CD14-positive monocyte (primary cell): Measurements from ENCODE around the gene ZNF594. TPM values are rescaled to one million over a fixed set of nuclear protein-coding genes. Genes with fewer than 3 reads are reported as not detected.
A peak's percentile ranks its signal among the peaks of the same experiment; 100 is the strongest.

Source experiments
- DNase-seq, 3 donors: peaks; one replicate each; pipeline ENCODE4 v3.0.0-alpha.2; 2011 to 2022
- H2AFZ ChIP-seq: 2 replicates; pipeline ENCODE4 v1.6.0; 2012; ENCODE audit warnings: mild to moderate bottlenecking, low read depth, low read length, inconsistent platforms; ENCODE audit not compliant: insufficient read depth, poor library complexity, severe bottlenecking
- H3K27ac ChIP-seq, 2 donors: 1 replicate in 1 of 2; 2 replicates in 1 of 2; pipeline ENCODE4 v1.5.1; 2012 to 2013; ENCODE audit warnings: low read length in 2 of 2, control low read depth in 1 of 2, inconsistent platforms in 1 of 2, low read depth in 1 of 2, mild to moderate bottlenecking in 1 of 2
- H3K27me3 ChIP-seq, 2 donors: one replicate each; pipeline versions ENCODE4 v1.6.0 to v1.6.1; 2011 to 2013; ENCODE audit warnings: low read length in 2 of 2; ENCODE audit not compliant: control insufficient read depth in 2 of 2, insufficient read depth in 2 of 2
- H3K36me3 ChIP-seq, 2 donors: replicated peaks in 1 of 2; 1 replicate in 1 of 2; 2 replicates in 1 of 2; pipeline versions ENCODE4 v1.5.1 to v1.6.1; 2012 to 2013; ENCODE audit warnings: low read length in 2 of 2, control low read depth in 1 of 2, inconsistent platforms in 1 of 2, mild to moderate bottlenecking in 1 of 2; ENCODE audit not compliant: insufficient read depth in 2 of 2, control insufficient read depth in 1 of 2
- H3K4me1 ChIP-seq, 2 donors: 1 replicate in 1 of 2; 2 replicates in 1 of 2; pipeline versions ENCODE4 v1.5.1 to v1.6.1; 2012 to 2013; ENCODE audit warnings: low read length in 2 of 2, control low read depth in 1 of 2, inconsistent platforms in 1 of 2, mild to moderate bottlenecking in 1 of 2, moderate library complexity in 1 of 2; ENCODE audit not compliant: insufficient read depth in 2 of 2, control insufficient read depth in 1 of 2
- H3K4me2 ChIP-seq: replicated peaks from 2 replicates; pipeline ENCODE3; 2012; ENCODE audit warnings: low read length, moderate library complexity, mild to moderate bottlenecking; ENCODE audit not compliant: poor library complexity, severe bottlenecking; ENCODE audit errors: extremely low read depth
- H3K4me3 ChIP-seq, 3 experiments: fragments of 200-600 bp in 1 of 3; sonication (generic) in 1 of 3; replicated peaks in 1 of 3; 1 replicate in 2 of 3; 2 replicates in 1 of 3; pipeline ENCODE4 v1.5.1; 2011 to 2013; ENCODE audit warnings: low read length in 3 of 3, mild to moderate bottlenecking in 3 of 3, control low read depth in 2 of 3, low read depth in 2 of 3, inconsistent platforms in 1 of 3, moderate library complexity in 1 of 3
- H3K79me2 ChIP-seq: 2 replicates; pipeline ENCODE4 v1.6.0; 2012; ENCODE audit warnings: mild to moderate bottlenecking, control low read depth, inconsistent platforms, low read length, moderate library complexity; ENCODE audit not compliant: insufficient read depth
- H3K9ac ChIP-seq: 2 replicates; pipeline ENCODE4 v1.6.0; 2017; ENCODE audit warnings: low read length, mild to moderate bottlenecking; ENCODE audit not compliant: insufficient read depth, poor library complexity, severe bottlenecking
- H3K9me3 ChIP-seq, 2 donors: replicated peaks in 1 of 2; 1 replicate in 1 of 2; 2 replicates in 1 of 2; pipeline versions ENCODE4 v1.5.1 to v1.6.1; 2012 to 2013; ENCODE audit warnings: low read length in 2 of 2, control low read depth in 1 of 2; ENCODE audit not compliant: control insufficient read depth in 1 of 2, insufficient read depth in 1 of 2
- H4K20me1 ChIP-seq: 2 replicates; pipeline ENCODE4 v1.6.0; 2012; ENCODE audit warnings: mild to moderate bottlenecking, low read length, control low read depth, moderate library complexity; ENCODE audit not compliant: insufficient read depth
- H3K27ac Mint-ChIP-seq, 7 donors: one replicate each; pipeline ENCODE4 v1.8.0; 2020; ENCODE audit warnings: mild to moderate bottlenecking in 7 of 7, mixed read lengths in 7 of 7, moderate library complexity in 6 of 7, inconsistent platforms in 2 of 7
- H3K27me3 Mint-ChIP-seq, 3 donors: one replicate each; pipeline ENCODE4 v1.8.0; 2021 to 2022; ENCODE audit warnings: low read depth in 3 of 3, mild to moderate bottlenecking in 3 of 3, mixed read lengths in 3 of 3, moderate library complexity in 3 of 3, inconsistent platforms in 1 of 3
- H3K36me3 Mint-ChIP-seq, 2 donors: one replicate each; pipeline ENCODE4 v1.8.0; 2020; ENCODE audit warnings: mixed read lengths in 2 of 2, inconsistent platforms in 1 of 2, mild to moderate bottlenecking in 1 of 2
- H3K4me1 Mint-ChIP-seq: one replicate; pipeline ENCODE4 v1.8.0; 2020; ENCODE audit warnings: mild to moderate bottlenecking, mixed read lengths
- H3K4me3 Mint-ChIP-seq, 2 donors: one replicate each; pipeline ENCODE4 v1.8.0; 2020; ENCODE audit warnings: mild to moderate bottlenecking in 2 of 2, mixed read lengths in 2 of 2, moderate library complexity in 1 of 2
- H3K9me3 Mint-ChIP-seq, 7 donors: one replicate each; pipeline ENCODE4 v1.8.0; 2020 to 2022; ENCODE audit warnings: mixed read lengths in 7 of 7, mild to moderate bottlenecking in 6 of 7, moderate library complexity in 6 of 7, inconsistent platforms in 2 of 7
- CTCF ChIP-seq: fragments of 200-600 bp; IDR thresholded peaks from one replicate; pipeline ENCODE4 v1.8.0; 2022; ENCODE audit warnings: antibody characterized with exemption, mild to moderate bottlenecking
- WGBS: methylation state at CpG from one replicate; pipeline ENCODE4 v1.1.5; 2013; ENCODE audit warnings: missing lambda C conversion rate; ENCODE audit not compliant: insufficient coverage; 5-methylcytosine and 5-hydroxymethylcytosine counted together
- intact Hi-C, 2 donors: fragments of 100-400 bp; cut with micrococcal nuclease; formaldehyde crosslinking; loops; one replicate each; pipeline versions ENCODE4 v1.15.0 to v1.15.1; 2023
- polyA plus RNA-seq, 3 donors: library from polyadenylated mRNA; depleted of rRNA in 1 of 3; unstranded in 2 of 3; stranded (reverse) in 1 of 3; fragments of 300-500 nt in 2 of 3; fragments of >200 nt in 1 of 3; fragmentation: Illumina TruSeq in 2 of 3; gene quantifications; 1 replicate in 2 of 3; 2 replicates in 1 of 3; pipeline ENCODE4 v1.2.3, GENCODE V29; 2012 to 2021

ZNF594 gene
- polyA plus RNA-seq, 3 donors, result 0.34 to 1.0 TPM; not detected in 1

GRCh38 chr17:5184288-5184687, 7.4 kb downstream of the ZNF594 start:
- no peaks in the 10 kb centered on the region for H4K20me1 ChIP-seq
- no peak overlapping the region for H3K4me3 Mint-ChIP-seq
- peaks cover 16 to 34% of the 10 kb centered on the region in 2 donors for H3K36me3 Mint-ChIP-seq
- no peak overlapping the region for H3K9ac ChIP-seq
- no peaks in the 10 kb centered on the region for H3K79me2 ChIP-seq
- no peak for TF ChIP-seq CTCF
- H3K4me1 ChIP-seq, result no peaks in the 10 kb centered on the region
- intact Hi-C loops, result no loop called here
- H3K27ac ChIP-seq, result no peak overlapping the region
- H3K27me3 Mint-ChIP-seq, result peaks cover 0 to 2% (median 0%) of the 10 kb centered on the region in 3 donors
- H3K9me3 Mint-ChIP-seq, result peaks cover 51 to 92% (median 90%) of the 10 kb centered on the region in 7 donors
- H3K27me3 ChIP-seq, result no peaks in the 10 kb centered on the region
- DNase-seq, result no peak
- peaks cover 0 to 14% of the 10 kb centered on the region in 2 donors for H3K36me3 ChIP-seq
- H3K4me1 Mint-ChIP-seq, result no peaks in the 10 kb centered on the region
- H3K9me3 ChIP-seq, result peaks cover 73 to 90% of the 10 kb centered on the region in 2 donors
- H3K4me3 ChIP-seq, result peak overlapping the region in 1 of 3 experiments; percentile 7
- no peak overlapping the region for H3K27ac Mint-ChIP-seq
- WGBS, result 88% methylated on average over 2 of the region's 2 CpGs
- H3K4me2 ChIP-seq, result no peak overlapping the region
- no peak overlapping the region for H2AFZ ChIP-seq

GRCh38 chr17:5183410-5183793, 8.3 kb downstream of the ZNF594 start:
- no peaks in the 10 kb centered on the region for H4K20me1 ChIP-seq
- H3K36me3 ChIP-seq, result peaks cover 0 to 14% of the 10 kb centered on the region in 2 donors
- peak overlapping the region in 1 of 3 experiments; percentile 40 for H3K4me3 ChIP-seq
- no peak overlapping the region for H3K27ac ChIP-seq
- Mint-ChIP-seq H3K4me3 (no peak overlapping the region), H3K27ac (no peak overlapping the region), H3K27me3 (peaks cover 0 to 2% (median 0%) of the 10 kb centered on the region in 3 donors), H3K4me1 (no peaks in the 10 kb centered on the region), H3K9me3 (peaks cover 56 to 93% (median 89%) of the 10 kb centered on the region in 7 donors), H3K36me3 (peaks cover 16 to 31% of the 10 kb centered on the region in 2 donors)
- H3K4me2 ChIP-seq, result no peak overlapping the region
- H3K4me1 ChIP-seq, result no peaks in the 10 kb centered on the region
- H3K9ac ChIP-seq, result no peak overlapping the region
- H2AFZ ChIP-seq, result no peak overlapping the region
- H3K9me3 ChIP-seq, result peaks cover 72 to 99% of the 10 kb centered on the region in 2 donors
- no peaks in the 10 kb centered on the region for H3K27me3 ChIP-seq
- DNase-seq, result no peak
- no peaks in the 10 kb centered on the region for H3K79me2 ChIP-seq
- intact Hi-C loops, result no loop called here
- no peak for TF ChIP-seq CTCF
